ENCODE data around the gene BAIAP3.

DNA sequence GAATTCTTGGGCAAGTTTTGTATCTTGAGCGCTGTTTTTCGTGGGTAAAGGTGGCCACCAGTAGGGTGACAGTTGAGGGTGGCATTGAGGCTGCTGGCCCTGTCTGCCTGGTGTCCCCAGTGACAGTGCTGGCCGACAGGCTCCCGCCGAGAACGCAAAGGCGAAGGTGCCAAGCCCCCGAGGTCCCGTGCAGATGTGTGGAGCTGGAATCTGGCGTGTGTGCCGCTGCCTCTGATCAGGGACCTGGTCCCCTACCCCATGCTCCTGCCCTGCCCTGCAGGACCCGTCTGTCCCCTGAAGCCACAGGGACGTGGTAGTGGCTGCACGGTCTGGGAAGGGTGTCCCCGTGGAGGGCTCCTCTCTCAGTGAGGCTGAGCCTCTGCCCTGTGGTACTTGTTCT, 20.5 kb upstream of the BAIAP3 start:
- no peak for TF ChIP-seq POLR2AphosphoS5 (IDR thresholded peaks at IDR 0.05; ENCODE audit: low read depth)
- TF ChIP-seq CTCF (conservative IDR thresholded peaks at IDR 0.05; ENCODE audit: low read depth in 2 of 2) = no peak
- TF ChIP-seq CREB1 (CRISPR knock-in tag; IDR thresholded peaks at IDR 0.05; ENCODE audit: low read depth) = no peak
- TF ChIP-seq, protein P1, sequence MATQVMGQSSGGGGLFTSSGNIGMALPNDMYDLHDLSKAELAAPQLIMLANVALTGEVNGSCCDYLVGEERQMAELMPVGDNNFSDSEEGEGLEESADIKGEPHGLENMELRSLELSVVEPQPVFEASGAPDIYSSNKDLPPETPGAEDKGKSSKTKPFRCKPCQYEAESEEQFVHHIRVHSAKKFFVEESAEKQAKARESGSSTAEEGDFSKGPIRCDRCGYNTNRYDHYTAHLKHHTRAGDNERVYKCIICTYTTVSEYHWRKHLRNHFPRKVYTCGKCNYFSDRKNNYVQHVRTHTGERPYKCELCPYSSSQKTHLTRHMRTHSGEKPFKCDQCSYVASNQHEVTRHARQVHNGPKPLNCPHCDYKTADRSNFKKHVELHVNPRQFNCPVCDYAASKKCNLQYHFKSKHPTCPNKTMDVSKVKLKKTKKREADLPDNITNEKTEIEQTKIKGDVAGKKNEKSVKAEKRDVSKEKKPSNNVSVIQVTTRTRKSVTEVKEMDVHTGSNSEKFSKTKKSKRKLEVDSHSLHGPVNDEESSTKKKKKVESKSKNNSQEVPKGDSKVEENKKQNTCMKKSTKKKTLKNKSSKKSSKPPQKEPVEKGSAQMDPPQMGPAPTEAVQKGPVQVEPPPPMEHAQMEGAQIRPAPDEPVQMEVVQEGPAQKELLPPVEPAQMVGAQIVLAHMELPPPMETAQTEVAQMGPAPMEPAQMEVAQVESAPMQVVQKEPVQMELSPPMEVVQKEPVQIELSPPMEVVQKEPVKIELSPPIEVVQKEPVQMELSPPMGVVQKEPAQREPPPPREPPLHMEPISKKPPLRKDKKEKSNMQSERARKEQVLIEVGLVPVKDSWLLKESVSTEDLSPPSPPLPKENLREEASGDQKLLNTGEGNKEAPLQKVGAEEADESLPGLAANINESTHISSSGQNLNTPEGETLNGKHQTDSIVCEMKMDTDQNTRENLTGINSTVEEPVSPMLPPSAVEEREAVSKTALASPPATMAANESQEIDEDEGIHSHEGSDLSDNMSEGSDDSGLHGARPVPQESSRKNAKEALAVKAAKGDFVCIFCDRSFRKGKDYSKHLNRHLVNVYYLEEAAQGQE (IDR thresholded peaks at IDR 0.05; ENCODE audit: unreplicated experiment) = no peak
- no peak for TF ChIP-seq EZH2 (IDR thresholded peaks at IDR 0.05; ENCODE audit: low read depth, unreplicated experiment)
- no peak for TF ChIP-seq JUNB (IDR thresholded peaks at IDR 0.05; ENCODE audit: unreplicated experiment)
- no peak for TF ChIP-seq EZH2phosphoT487 (IDR thresholded peaks at IDR 0.05; ENCODE audit: unreplicated experiment)
- TF ChIP-seq ETS1 (IDR thresholded peaks at IDR 0.05) = no peak
- TF ChIP-seq STAT1 (IDR thresholded peaks at IDR 0.05; ENCODE audit: unreplicated experiment) = no peak
- no peak for TF ChIP-seq ZNF462 (CRISPR knock-in tag; IDR thresholded peaks at IDR 0.05)
- TF ChIP-seq NANOG (IDR thresholded peaks at IDR 0.05; ENCODE audit: borderline replicate concordance) = no peak

All from GM23338 (cell line).